ENCODE measurements around the gene CCDC127.
"Not testable (repeated sequence)": the region's sequence is repeated elsewhere in the genome, so short reads cannot be mapped to it uniquely, and the experiment has no call there.

CCDC127 gene

DNA sequence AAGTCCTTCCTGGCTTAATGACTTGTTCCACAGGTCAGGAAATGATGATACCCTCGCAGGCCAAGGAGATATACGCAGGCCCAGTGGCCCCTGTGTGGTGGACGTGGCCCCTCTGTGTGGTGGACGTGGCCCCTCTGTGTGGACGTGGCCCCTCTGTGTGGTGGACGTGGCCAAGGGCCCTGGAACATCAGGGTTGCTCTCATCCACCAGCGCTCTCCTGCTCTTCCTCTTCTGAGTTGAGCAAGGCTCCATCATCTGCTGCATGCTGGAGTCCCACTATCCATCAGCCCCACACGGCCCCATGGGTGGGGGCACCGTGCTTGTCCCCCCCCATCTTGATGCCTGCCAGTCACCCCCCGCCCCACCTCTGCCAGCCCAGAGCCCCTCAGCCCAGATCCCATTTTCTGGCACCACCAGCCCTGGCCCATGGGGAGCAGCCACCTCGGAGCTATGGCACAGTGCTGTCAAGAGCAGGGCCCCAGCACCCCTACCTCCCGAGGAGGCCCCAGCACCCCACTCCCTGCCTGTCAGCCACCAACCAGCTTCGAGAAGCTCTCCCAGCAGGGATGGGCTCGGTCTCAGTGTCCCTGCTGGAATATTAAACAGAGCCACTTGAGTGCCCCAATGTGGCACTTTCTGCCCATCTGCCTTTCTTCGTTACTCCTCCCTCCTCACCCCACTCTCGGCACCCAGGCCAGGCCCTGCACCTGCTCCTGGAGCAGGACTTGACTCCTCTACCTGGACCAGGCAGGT is 18.6 kb downstream of the CCDC127 start:
- Histone ChIP-seq H3F3A (ENCODE audit: control insufficient read depth, insufficient read depth) (peaks cover 17% of the 10 kb centered on the region), H3K9me2 (replicated peaks; ENCODE audit: control insufficient read depth, low read length) (no peaks in the 10 kb centered on the region), H3K79me2 (ENCODE audit: control insufficient read depth, low read length) (peaks cover 41% of the 10 kb centered on the region), H4K20me1 (ENCODE audit: control insufficient read depth, insufficient read depth, low read depth, low read length) (peaks cover 6% of the 10 kb centered on the region), H3K4me2 (ENCODE audit: low read length) (no peak overlapping the region), H3K4me3 (ENCODE audit: low read length) (no peak overlapping the region), H3K27me3 (ENCODE audit: control insufficient read depth, low read length) (no peaks in the 10 kb centered on the region), H3K4me1 (ENCODE audit: control insufficient read depth, low read length) (peaks cover 70% of the 10 kb centered on the region), H3K36me3 (ENCODE audit: control insufficient read depth, low read length) (peaks cover 33% of the 10 kb centered on the region), H3K9me3 (ENCODE audit: control insufficient read depth, insufficient read depth, low read length) (no peaks in the 10 kb centered on the region), H3K27ac (ENCODE audit: low read depth, low read length) (no peak overlapping the region; the same call in 1 of the 2 replicates)
- TF ChIP-seq, protein P1, sequence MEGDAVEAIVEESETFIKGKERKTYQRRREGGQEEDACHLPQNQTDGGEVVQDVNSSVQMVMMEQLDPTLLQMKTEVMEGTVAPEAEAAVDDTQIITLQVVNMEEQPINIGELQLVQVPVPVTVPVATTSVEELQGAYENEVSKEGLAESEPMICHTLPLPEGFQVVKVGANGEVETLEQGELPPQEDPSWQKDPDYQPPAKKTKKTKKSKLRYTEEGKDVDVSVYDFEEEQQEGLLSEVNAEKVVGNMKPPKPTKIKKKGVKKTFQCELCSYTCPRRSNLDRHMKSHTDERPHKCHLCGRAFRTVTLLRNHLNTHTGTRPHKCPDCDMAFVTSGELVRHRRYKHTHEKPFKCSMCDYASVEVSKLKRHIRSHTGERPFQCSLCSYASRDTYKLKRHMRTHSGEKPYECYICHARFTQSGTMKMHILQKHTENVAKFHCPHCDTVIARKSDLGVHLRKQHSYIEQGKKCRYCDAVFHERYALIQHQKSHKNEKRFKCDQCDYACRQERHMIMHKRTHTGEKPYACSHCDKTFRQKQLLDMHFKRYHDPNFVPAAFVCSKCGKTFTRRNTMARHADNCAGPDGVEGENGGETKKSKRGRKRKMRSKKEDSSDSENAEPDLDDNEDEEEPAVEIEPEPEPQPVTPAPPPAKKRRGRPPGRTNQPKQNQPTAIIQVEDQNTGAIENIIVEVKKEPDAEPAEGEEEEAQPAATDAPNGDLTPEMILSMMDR (IDR thresholded peaks at IDR 0.05; ENCODE audit: low read depth, low read length, poor library complexity, severe bottlenecking), result no peak
- TF ChIP-seq EZH2phosphoT487 (IDR thresholded peaks at IDR 0.05; ENCODE audit: borderline replicate concordance, low read length), result no peak

DNA sequence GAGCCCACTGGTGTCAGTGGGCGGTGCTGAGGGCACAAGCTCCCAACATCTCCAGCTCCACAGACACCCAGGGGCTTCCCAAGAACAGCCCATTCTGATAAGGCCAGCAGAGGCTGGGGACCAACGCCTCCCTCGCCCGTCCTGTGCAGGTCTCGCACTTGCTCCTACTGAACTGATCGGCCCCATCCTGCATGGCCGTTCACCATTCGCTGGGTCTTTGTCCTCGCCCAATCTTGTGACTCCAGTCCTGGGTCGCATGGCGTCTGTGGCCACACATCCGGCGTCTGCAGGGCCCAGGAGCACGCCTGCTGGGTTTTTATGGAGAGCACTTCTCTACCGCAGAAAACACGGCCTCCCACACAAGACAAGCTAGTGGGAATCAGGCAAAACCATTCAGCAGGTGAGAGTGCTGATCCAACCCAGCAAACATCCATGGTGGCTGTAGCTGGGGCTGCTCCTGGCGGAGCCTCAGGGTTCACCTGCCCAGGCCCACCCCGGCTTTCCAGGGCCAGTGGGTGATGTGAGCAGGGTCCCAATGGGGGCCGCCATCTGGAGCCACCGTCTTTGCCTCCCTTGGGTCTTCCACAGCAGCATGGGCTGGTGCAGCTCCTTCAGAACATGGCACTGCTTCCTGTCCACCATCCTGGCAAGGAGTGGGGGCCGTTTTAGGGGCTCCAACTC is 19.3 kb downstream of the CCDC127 start:
- no peak overlapping the region for H3K4me3 ChIP-seq (ENCODE audit: low read length)
- no peak overlapping the region for H3K27ac ChIP-seq (ENCODE audit: low read depth, low read length)
- H3K36me3 ChIP-seq (ENCODE audit: control insufficient read depth, low read length), result peaks cover 26% of the 10 kb centered on the region
- H3K79me2 ChIP-seq (ENCODE audit: control insufficient read depth, low read length), result peaks cover 34% of the 10 kb centered on the region
- H3K4me2 ChIP-seq (ENCODE audit: low read length), result no peak overlapping the region
- peaks cover 70% of the 10 kb centered on the region for H3K4me1 ChIP-seq (ENCODE audit: control insufficient read depth, low read length)
- no peaks in the 10 kb centered on the region for H3K9me3 ChIP-seq (ENCODE audit: control insufficient read depth, insufficient read depth, low read length)
- no peaks in the 10 kb centered on the region for H3K9me2 ChIP-seq (replicated peaks; ENCODE audit: control insufficient read depth, low read length)
- H3K27me3 ChIP-seq (ENCODE audit: control insufficient read depth, low read length), result no peaks in the 10 kb centered on the region
- H4K20me1 ChIP-seq (ENCODE audit: control insufficient read depth, insufficient read depth, low read depth, low read length), result peaks cover 6% of the 10 kb centered on the region
- TF ChIP-seq, protein P1 (IDR thresholded peaks at IDR 0.05; ENCODE audit: low read depth, low read length, poor library complexity, severe bottlenecking), result no peak
- TF ChIP-seq EZH2phosphoT487 (IDR thresholded peaks at IDR 0.05; ENCODE audit: borderline replicate concordance, low read length), result no peak
- peaks cover 17% of the 10 kb centered on the region for H3F3A ChIP-seq (ENCODE audit: control insufficient read depth, insufficient read depth)

DNA sequence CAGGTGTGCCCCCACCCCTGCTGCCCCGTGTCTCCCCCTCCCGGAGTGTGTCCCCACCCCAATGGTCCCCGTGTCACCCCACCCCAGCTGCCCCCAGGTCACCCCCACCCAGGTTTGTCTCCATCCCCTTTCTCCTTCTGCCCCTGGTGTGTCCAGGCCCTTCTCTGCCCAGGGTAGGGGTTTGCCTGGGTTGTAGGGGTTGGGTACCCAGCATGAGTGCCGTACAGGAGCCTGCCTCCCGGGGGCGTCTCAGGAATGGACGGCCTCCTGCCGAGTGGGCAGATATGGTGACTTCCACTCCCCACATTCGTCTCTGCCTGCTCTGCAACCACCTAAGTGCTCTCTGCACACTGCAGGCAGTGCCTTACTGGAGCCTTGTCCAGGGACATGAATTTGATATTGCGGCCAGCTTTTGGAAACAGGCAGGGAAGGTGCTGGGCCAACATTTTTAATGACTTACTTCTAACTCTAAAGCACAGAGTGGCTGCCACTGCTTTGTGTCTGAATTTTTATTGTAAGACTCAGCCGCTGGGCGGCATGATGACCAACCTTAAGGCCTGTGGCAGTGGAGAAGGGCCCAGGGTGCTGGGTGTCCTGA is 20.0 kb downstream of the CCDC127 start:
- Histone ChIP-seq H3K27ac (ENCODE audit: low read depth, low read length) (no peak overlapping the region), H3K36me3 (ENCODE audit: control insufficient read depth, low read length) (peaks cover 21% of the 10 kb centered on the region), H3K27me3 (ENCODE audit: control insufficient read depth, low read length) (no peaks in the 10 kb centered on the region), H3K4me2 (ENCODE audit: low read length) (no peak overlapping the region), H3K4me1 (ENCODE audit: control insufficient read depth, low read length) (peaks cover 70% of the 10 kb centered on the region), H3K9me3 (ENCODE audit: control insufficient read depth, insufficient read depth, low read length) (no peaks in the 10 kb centered on the region), H4K20me1 (ENCODE audit: control insufficient read depth, insufficient read depth, low read depth, low read length) (peaks cover 6% of the 10 kb centered on the region), H3K9me2 (replicated peaks; ENCODE audit: control insufficient read depth, low read length) (no peaks in the 10 kb centered on the region), H3K4me3 (ENCODE audit: low read length) (no peak overlapping the region), H3F3A (ENCODE audit: control insufficient read depth, insufficient read depth) (peaks cover 17% of the 10 kb centered on the region), H3K79me2 (ENCODE audit: control insufficient read depth, low read length) (peaks cover 28% of the 10 kb centered on the region)
- TF ChIP-seq, protein P1 (IDR thresholded peaks at IDR 0.05; ENCODE audit: low read depth, low read length, poor library complexity, severe bottlenecking), result no peak
- TF ChIP-seq EZH2phosphoT487 (IDR thresholded peaks at IDR 0.05; ENCODE audit: borderline replicate concordance, low read length), result no peak

DNA sequence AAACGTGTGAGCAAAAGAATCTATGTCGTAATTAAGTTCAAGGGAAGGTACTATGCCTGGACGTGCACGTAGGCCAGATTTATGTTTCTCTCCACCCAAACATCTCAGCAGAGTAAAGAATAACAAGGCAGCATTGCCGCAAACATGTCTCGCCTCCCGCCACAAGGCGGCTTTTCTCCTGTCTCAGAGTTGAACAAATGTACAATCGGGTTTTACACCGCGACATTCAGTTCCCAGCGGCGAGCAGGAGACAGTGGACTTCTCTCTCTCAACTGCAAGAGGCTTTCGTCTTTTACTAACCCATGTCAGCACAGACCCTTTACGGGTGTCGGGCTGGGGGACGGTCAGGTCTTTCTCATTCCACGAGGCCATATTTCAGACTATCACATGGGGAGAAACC is 20.9 kb downstream of the CCDC127 start:
- not testable (repeated sequence) for H3K9me3 ChIP-seq (ENCODE audit: control insufficient read depth, insufficient read depth, low read length); H3K27ac ChIP-seq (ENCODE audit: low read depth, low read length); H3K9me2 ChIP-seq (replicated peaks; ENCODE audit: control insufficient read depth, low read length)

More for the DNA sequence above, 20.9 kb downstream of the CCDC127 start:
- peaks cover 23% of the 10 kb centered on the region for H3K79me2 ChIP-seq (ENCODE audit: control insufficient read depth, low read length)
- peaks cover 11% of the 10 kb centered on the region for H3F3A ChIP-seq (ENCODE audit: control insufficient read depth, insufficient read depth)
- not testable (repeated sequence) for H3K4me3 ChIP-seq (ENCODE audit: low read length); H4K20me1 ChIP-seq (ENCODE audit: control insufficient read depth, insufficient read depth, low read depth, low read length); H3K4me2 ChIP-seq (ENCODE audit: low read length); H3K27me3 ChIP-seq (ENCODE audit: control insufficient read depth, low read length)
- peaks cover 70% of the 10 kb centered on the region for H3K4me1 ChIP-seq (ENCODE audit: control insufficient read depth, low read length)
- H3K36me3 ChIP-seq (ENCODE audit: control insufficient read depth, low read length), result peaks cover 21% of the 10 kb centered on the region

All from DOHH2 (cell line).